22Rv1 (cell line): ENCODE measurements around the gene RANBP17.

Experiments used
- CTCF ChIP-seq: fragments of 450-650 bp; IDR thresholded peaks from 2 replicates; pipeline ENCODE4 v1.5.1; 2017; ENCODE audit warnings: mild to moderate bottlenecking
- ZFX ChIP-seq: fragments of 450-650 bp; IDR thresholded peaks from 2 replicates; pipeline ENCODE4 v1.6.1; 2017; ENCODE audit warnings: antibody characterized with exemption, borderline replicate concordance

GRCh38 chr5:171311322-171312077 is 449.7 kb downstream of the RANBP17 start:
- TF ChIP-seq ZFX: no peak
- TF ChIP-seq CTCF: no peak
